ENCODE measurements around the gene ADAMTS16.

Gene ADAMTS16

DNA sequence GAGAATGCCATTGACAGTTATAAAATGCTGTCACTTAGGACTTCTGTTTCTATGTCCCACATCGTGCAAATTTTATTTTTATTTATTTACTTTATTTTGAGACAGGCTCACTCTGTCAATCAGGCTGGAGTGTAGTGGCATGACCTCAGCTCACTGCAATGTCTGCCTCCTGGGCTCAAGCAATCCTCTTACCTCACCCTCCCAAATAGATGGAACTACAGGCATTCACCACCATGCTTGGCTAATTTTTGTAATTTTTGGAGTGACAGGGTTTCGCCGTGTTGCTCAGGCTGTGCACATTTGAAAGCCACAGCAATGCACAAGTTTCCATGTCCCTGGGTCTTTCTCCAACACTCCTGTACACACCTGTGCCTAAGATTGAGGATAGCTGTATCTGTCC lies 51.8 kb downstream of the ADAMTS16 start:
- no peak for TF ChIP-seq CTCF (conservative IDR thresholded peaks at IDR 0.05; ENCODE audit: control insufficient read depth, insufficient read depth, low read depth, low read length)
- no peak for DNase-seq (ENCODE audit: low read depth)
- no peak overlapping the region for H3K4me3 ChIP-seq (ENCODE audit: control insufficient read depth, low read depth, low read length)

- no peak for TF ChIP-seq CTCF (conservative IDR thresholded peaks at IDR 0.05; ENCODE audit: control insufficient read depth, insufficient read depth, low read depth, low read length)
- DNase-seq (ENCODE audit: low read depth): no peak
- H3K4me3 ChIP-seq (ENCODE audit: control insufficient read depth, low read depth, low read length): no peak overlapping the region
Measured at GRCh38 chr5:5192681-5193080, 52.6 kb downstream of the ADAMTS16 start.

DNA sequence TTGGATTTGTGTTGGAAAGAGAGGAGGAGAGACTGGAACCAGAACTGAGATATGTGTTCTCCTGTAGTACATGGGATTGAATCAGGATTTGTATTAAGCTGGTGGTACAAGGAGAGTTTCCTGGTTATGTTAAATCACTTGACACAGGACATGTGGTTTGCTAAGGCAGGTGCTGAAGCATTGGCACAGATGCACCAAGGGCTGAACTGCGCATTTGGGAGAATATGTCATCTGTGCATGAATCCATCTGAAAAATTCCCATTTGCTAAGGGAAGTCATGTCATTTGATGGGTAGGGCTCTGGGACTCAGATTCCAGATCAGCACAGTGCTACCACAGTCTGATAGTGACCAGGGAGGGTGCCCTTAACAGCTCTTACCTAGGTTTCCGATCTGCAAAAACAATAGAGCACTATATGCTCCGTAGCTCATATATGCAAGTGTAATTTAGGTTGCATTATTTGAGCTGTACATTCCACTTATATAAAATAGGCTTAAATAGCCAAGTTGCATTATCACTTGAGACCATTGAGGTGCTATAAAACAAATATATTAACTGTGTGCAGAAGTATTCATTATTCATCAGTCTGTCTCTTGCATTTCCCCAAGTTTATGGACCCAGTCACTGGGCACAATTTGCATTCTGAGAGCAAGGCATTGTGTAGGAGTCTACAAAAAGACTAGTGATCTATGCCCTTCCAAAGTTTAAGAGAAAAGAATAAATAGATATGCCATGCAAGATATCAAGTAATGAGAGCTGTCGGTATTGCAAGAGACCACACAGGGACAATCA lies 55.2 kb downstream of the ADAMTS16 start:
- no peak for TF ChIP-seq CTCF (conservative IDR thresholded peaks at IDR 0.05; ENCODE audit: control insufficient read depth, insufficient read depth, low read depth, low read length)
- DNase-seq (ENCODE audit: low read depth): no peak

GRCh38 chr5:5198135-5198534 lies 58.0 kb downstream of the ADAMTS16 start:
- peak; percentile 27 for DNase-seq (ENCODE audit: low read depth)
- H3K4me3 ChIP-seq (ENCODE audit: control insufficient read depth, low read depth, low read length): no peak overlapping the region
- no peak for TF ChIP-seq CTCF (conservative IDR thresholded peaks at IDR 0.05; ENCODE audit: control insufficient read depth, insufficient read depth, low read depth, low read length)

More for the DNA sequence above, 55.2 kb downstream of the ADAMTS16 start:
- H3K4me3 ChIP-seq (ENCODE audit: control insufficient read depth, low read depth, low read length): no peak overlapping the region

GRCh38 chr5:5198815-5199214 lies 58.7 kb downstream of the ADAMTS16 start:
- no peak overlapping the region for H3K4me3 ChIP-seq (ENCODE audit: control insufficient read depth, low read depth, low read length)
- TF ChIP-seq CTCF (conservative IDR thresholded peaks at IDR 0.05; ENCODE audit: control insufficient read depth, insufficient read depth, low read depth, low read length): no peak
- no peak for DNase-seq (ENCODE audit: low read depth)

DNA sequence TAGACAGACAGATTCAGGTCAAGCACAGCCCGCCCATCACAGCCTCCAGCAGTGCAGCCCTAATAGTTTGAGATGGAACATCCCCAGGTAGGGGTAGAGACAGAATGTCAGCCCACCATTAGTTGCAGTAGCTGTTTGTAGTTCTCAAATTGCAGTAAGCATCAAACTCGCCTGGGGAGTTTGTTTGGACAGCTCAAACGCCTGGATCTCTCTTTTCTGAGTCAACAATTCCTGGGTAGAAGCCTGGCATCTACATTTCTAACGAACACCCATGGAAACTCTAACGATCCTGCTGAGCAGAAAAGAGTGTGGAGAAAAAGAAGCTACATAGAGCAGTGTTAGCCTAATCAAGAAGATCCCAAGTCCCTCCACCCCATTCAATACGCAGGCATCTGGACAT lies 59.4 kb downstream of the ADAMTS16 start:
- no peak overlapping the region for H3K4me3 ChIP-seq (ENCODE audit: control insufficient read depth, low read depth, low read length)
- DNase-seq (ENCODE audit: low read depth): no peak
- TF ChIP-seq CTCF (conservative IDR thresholded peaks at IDR 0.05; ENCODE audit: control insufficient read depth, insufficient read depth, low read depth, low read length): no peak
